Lung (tissue), 12 donors: Measurements from ENCODE around the gene SPTSSB. TPM values are rescaled to one million over a fixed set of nuclear protein-coding genes. Genes with fewer than 3 reads are reported as not detected.

ENCODE experiments used
- ATAC-seq: fragments of 200-7000 bp; cut with Tn5 transposase; one replicate; pipeline ENCODE4 v1.9.1; 2020; ENCODE audit warnings: moderate number of reproducible peaks; ENCODE audit not compliant: insufficient read depth, low FRiP score
- DNase-seq, 3 donors: peaks; one replicate each; pipeline ENCODE4 v3.0.0-alpha.2; 2013 to 2017
- H3K27ac ChIP-seq, 2 donors: one replicate each; pipeline ENCODE4 v1.5.1; 2013; ENCODE audit warnings: mild to moderate bottlenecking in 2 of 2, moderate library complexity in 2 of 2, control low read depth in 1 of 2, inconsistent platforms in 1 of 2, low read depth in 1 of 2, low read length in 1 of 2
- H3K27me3 ChIP-seq, 3 donors: one replicate each; pipeline ENCODE4 v1.5.1; 2013; ENCODE audit warnings: low read length in 2 of 3; ENCODE audit not compliant: control insufficient read depth in 3 of 3, insufficient read depth in 3 of 3
- H3K36me3 ChIP-seq, 4 donors: one replicate each; pipeline ENCODE4 v1.5.1; 2013; ENCODE audit warnings: low read length in 4 of 4, mild to moderate bottlenecking in 1 of 4, moderate library complexity in 1 of 4; ENCODE audit not compliant: control insufficient read depth in 4 of 4, insufficient read depth in 4 of 4
- H3K4me1 ChIP-seq, 5 donors: one replicate each; pipeline ENCODE4 v1.5.1; 2013; ENCODE audit warnings: low read length in 5 of 5, mild to moderate bottlenecking in 2 of 5, moderate library complexity in 1 of 5; ENCODE audit not compliant: control insufficient read depth in 5 of 5, insufficient read depth in 5 of 5
- H3K4me3 ChIP-seq: one replicate; pipeline ENCODE4 v1.5.1; 2013; ENCODE audit warnings: mild to moderate bottlenecking, control low read depth, moderate library complexity
- H3K9ac ChIP-seq, 2 donors: one replicate each; pipeline ENCODE4 v1.5.1; 2013; ENCODE audit warnings: low read length in 2 of 2, control low read depth in 1 of 2; ENCODE audit not compliant: insufficient read depth in 1 of 2
- H3K9me3 ChIP-seq, 4 donors: one replicate each; pipeline ENCODE4 v1.5.1; 2013; ENCODE audit warnings: low read length in 3 of 4, mild to moderate bottlenecking in 1 of 4, moderate library complexity in 1 of 4; ENCODE audit not compliant: control insufficient read depth in 4 of 4, insufficient read depth in 3 of 4
- WGBS, 2 donors: extraction: QIAGEN DNeasy Blood & Tissue Kit; methylation state at CpG; one replicate each; pipeline ENCODE4 v1.1.7; 2013; 5-methylcytosine and 5-hydroxymethylcytosine counted together
- polyA plus RNA-seq, 2 donors: library from polyadenylated mRNA; stranded (reverse); fragments of 200-250 nt; gene quantifications; one replicate each; pipeline ENCODE4 v1.2.1, GENCODE V29; 2013
- total RNA-seq, 2 donors: library from RNA; depleted of rRNA in 1 of 2; stranded (reverse); fragments of >200 nt in 1 of 2; gene quantifications; one replicate each; pipeline ENCODE4 v1.2.1, GENCODE V29; 2014 to 2021
- TF ChIP-seq, protein P1 (sequence below): IDR thresholded peaks from 2 replicates; pipeline ENCODE4 v1.5.1; 2012; ENCODE audit warnings: mild to moderate bottlenecking; ENCODE audit errors: control extremely low read depth, extremely low read depth
- donor health status: control.
- donor health status: control.
- donor health status: Bipolar disorder and iron deficiency.
- donor health status: healthy.
- donor health status: DM: yes; HTN: yes; CAD: no.

The SPTSSB gene
- total and polyA plus RNA-seq, 4 donors: 0.08 to 0.23 (median 0.20) TPM; not detected in 1

GRCh38 chr3:161322781-161323568, 48.3 kb downstream of the SPTSSB start:
- no peak for ATAC-seq
- Histone ChIP-seq H3K9me3 (peaks cover 0 to 4% (median 0%) of the 10 kb centered on the region in 4 donors), H3K4me3 (no peak overlapping the region), H3K9ac (no peak overlapping the region), H3K36me3 (no peaks in the 10 kb centered on the region), H3K4me1 (no peaks in the 10 kb centered on the region), H3K27me3 (no peaks in the 10 kb centered on the region), H3K27ac (no peak overlapping the region)
- DNase-seq: no peak
- TF ChIP-seq, protein P1, sequence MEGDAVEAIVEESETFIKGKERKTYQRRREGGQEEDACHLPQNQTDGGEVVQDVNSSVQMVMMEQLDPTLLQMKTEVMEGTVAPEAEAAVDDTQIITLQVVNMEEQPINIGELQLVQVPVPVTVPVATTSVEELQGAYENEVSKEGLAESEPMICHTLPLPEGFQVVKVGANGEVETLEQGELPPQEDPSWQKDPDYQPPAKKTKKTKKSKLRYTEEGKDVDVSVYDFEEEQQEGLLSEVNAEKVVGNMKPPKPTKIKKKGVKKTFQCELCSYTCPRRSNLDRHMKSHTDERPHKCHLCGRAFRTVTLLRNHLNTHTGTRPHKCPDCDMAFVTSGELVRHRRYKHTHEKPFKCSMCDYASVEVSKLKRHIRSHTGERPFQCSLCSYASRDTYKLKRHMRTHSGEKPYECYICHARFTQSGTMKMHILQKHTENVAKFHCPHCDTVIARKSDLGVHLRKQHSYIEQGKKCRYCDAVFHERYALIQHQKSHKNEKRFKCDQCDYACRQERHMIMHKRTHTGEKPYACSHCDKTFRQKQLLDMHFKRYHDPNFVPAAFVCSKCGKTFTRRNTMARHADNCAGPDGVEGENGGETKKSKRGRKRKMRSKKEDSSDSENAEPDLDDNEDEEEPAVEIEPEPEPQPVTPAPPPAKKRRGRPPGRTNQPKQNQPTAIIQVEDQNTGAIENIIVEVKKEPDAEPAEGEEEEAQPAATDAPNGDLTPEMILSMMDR: no peak
- 71 to 84% methylated on average over 2 of the region's 2 CpGs for WGBS, 2 donors

DNA sequence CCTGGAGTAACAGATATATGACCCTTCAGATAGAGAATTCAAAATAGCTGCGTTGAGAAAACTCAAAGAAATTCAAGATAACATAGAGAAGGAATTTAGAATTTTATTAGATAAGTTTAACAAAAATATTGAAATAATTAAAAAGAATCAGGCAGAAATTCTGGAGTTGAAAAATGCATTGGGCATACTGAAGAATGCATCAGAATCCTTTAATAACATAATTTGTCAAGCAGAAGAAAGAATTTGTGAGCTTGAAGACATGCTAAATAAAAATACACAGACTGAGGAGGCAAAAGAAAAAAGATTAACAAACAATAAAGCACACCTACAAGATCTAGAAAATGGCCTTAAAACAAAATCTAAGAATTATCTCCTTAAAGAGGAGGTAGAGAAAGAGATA, 50.5 kb downstream of the SPTSSB start:
- H3K9ac ChIP-seq: no peak overlapping the region
- H3K36me3 ChIP-seq: no peaks in the 10 kb centered on the region
- peaks cover 0 to 6% (median 0%) of the 10 kb centered on the region in 4 donors for H3K9me3 ChIP-seq
- ATAC-seq (no peak), DNase-seq (no peak)
- no peaks in the 10 kb centered on the region for H3K4me1 ChIP-seq
- no peaks in the 10 kb centered on the region for H3K27me3 ChIP-seq
- H3K27ac ChIP-seq: no peak overlapping the region
- 98 to 99% methylated on average over 1 of the region's 1 CpG for WGBS, 2 donors
- no peak overlapping the region for H3K4me3 ChIP-seq
- TF ChIP-seq, protein P1: no peak

- no peak overlapping the region for H3K27ac ChIP-seq
- ATAC-seq (no peak), DNase-seq (no peak)
- H3K36me3 ChIP-seq: no peaks in the 10 kb centered on the region
- no peaks in the 10 kb centered on the region for H3K4me1 ChIP-seq
- 69 to 84% methylated on average over 3 of the region's 3 CpGs for WGBS, 2 donors
- no peak overlapping the region for H3K9ac ChIP-seq
- TF ChIP-seq, protein P1: no peak
- H3K9me3 ChIP-seq: peaks cover 0 to 6% (median 0%) of the 10 kb centered on the region in 4 donors
- no peaks in the 10 kb centered on the region for H3K27me3 ChIP-seq
- H3K4me3 ChIP-seq: no peak overlapping the region
Measured at GRCh38 chr3:161319867-161320266, 51.5 kb downstream of the SPTSSB start.
